GM21526 (cell line): Measurements from ENCODE around the gene DRAP1.

Source experiments
- ATAC-seq: cut with Tn5 transposase; IDR thresholded peaks from one replicate; pipeline ENCODE4 v1.9.1; 2021; ENCODE audit warnings: moderate library complexity; ENCODE audit not compliant: unreplicated experiment, low FRiP score

DRAP1 gene

DNA sequence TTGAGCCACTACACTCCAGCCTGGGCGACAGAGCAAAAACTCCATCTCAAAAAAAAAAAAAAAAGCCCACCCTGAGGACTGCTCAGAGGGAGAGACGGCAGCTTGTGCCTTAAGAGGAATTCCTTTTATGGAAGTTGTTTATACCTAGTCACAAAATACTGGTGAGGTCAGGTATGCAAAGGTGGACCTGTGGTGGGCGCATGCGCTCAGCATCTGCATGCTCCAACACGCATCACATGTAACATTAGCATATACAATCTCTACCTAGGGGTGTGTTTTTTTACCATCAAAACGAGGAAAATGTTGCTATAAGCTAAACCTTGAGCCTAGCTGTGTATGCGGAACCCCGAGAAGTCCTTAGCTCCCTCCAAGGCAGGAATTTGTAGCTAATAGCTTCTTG is 35.5 kb downstream of the DRAP1 start:
- ATAC-seq: no peak

DNA sequence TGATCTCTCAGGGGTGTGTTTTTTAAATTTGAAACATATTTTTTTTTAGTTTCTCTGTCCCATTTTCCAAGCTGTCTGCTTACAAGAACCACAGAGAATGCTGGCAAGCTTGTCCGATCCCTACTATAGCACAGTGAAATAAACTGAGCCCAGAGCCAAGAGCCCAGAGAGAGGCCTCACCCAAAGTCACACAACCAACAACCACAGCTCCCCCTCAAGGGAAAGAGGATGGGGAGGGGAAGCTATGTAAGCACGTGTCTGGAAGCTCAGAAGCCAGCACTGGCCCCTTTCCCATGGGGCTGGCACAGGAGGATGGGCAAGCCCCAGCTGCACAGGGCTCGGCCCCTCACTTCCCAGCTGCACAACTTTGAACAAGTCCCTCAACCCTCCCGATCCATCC is 39.1 kb downstream of the DRAP1 start:
- no peak for ATAC-seq

DNA sequence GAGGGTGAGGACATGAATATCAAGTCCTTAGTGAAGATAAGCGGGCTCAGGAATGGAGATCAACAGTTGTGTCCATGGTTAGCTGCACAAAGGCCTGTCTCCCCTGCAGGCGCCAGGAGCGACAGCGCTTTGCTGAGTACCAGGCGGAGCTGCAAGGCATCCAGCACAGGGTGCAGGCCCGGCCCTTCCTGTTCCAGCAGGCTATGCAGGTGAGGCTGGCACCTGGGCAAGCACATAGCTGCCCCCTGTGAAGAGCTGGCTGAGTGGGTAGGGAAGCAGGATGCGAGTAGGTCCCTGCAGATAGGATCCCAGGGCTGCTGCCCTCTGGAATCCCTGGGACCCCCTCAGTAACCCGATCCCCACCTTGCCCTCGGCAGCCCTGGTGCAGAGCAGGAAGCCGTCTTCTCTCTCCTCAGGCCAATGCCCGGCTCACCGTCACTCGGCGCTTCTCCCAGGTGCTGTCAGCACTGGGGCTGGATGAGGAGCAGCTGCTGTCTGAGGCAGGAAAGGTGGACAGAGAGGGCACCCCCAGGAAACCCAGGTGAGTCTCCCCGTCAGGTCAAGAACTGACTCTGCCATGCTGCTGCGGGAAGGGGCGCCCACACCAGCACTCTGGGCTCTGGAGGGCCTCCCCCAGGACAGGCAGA is 39.7 kb downstream of the DRAP1 start:
- no peak for ATAC-seq

DNA sequence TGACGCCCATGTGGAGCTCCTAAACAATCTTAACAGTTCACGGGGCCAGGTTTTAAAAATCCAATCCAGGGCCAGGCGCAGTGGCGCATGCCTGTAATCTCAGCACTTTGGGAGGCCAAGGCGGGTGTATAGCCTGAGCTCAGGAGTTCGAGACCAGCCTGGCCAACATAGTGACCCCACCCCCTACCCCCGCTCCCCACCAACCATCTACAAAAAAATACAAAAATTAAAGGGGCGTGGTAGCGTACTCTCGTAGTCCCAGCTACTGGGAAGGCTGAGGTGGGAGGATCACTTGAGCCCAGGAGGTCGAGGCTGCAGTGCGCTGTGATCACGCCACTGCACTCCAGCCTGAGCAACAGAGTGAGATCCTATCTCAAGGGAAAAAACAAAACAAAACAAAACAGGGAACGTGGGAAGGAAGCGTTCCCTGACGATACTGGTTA is 41.6 kb downstream of the DRAP1 start:
- no peak for ATAC-seq

DNA sequence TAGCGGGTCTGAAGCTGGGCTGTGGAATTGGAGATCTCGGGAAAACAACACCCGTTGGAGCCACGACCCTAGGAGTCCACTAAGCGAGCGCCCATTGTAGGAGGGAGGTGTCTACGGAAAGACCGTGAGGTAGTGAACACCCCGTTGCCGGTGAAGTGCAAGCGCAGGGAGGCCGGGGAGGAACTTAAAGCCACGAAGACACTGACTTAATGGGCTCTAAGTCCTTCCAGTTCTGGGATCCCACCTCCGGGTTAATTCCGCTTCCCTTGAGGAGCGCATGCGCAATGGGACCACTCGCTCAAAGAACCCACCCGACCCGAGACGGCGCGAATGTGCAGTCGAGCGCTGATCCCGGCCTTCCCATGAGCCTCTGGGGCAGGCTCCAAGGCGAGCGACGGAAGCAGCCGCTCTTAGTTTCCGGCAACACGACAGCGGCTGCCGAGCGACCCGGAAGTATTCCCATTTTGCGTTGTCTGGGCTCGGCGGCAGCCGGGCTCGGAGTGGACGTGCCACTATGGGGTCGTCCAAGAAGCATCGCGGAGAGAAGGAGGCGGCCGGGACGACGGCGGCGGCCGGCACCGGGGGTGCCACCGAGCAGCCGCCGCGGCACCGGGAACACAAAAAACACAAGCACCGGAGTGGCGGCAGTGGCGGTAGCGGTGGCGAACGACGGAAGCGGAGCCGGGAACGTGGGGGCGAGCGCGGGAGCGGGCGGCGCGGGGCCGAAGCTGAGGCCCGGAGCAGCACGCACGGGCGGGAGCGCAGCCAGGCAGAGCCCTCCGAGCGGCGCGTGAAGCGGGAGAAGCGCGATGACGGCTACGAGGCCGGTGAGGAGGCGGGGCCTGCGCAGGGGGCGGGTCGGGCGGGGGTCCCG is 42.3 kb downstream of the DRAP1 start, which contains the start of gene SART1:
Gene SART1 (plus strand): TSS at position 468 of the 874 bp plus-strand sequence. CDS start 47 bp downstream, at position 515.
- peak; percentile 53 for ATAC-seq

DNA sequence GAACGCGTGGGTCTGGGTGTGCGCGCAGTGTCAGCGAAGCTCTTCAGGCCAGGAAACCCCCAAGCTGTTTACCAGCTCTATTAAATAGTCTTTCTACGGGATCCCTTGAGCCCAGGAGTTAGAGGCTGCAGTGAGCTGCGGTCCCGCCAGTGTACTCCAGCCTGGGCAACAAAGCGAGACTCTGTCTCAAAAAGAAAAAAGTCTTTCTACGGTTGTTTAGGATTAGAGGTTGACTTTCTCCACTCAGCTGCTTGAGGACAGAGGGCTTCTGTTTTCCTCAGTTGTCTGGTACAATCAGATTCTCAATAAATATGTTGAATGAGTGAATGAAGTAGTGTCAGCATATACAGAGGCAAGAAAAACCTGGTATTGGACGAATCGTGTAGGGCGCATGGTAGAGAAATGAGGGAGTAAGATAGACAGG is 42.9 kb downstream of the DRAP1 start:
- no peak for ATAC-seq

DNA sequence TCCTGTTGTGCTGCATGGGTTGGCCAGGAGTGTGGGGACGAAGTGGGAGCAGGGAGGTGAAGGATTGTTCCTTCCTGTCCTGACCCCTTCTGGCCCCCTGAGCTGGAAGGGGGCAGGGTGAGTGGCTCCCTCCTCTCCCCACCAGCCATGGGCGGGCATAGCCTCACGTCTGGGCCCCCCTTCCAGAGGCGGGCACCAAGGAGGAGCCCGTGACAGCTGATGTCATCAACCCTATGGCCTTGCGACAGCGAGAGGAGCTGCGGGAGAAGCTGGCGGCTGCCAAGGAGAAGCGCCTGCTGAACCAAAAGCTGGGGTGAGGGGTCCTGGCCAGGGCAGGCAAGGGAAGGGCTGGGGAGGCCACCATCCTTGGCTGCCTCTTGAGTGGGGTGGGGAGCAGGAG is 45.7 kb downstream of the DRAP1 start:
- ATAC-seq: no peak

DNA sequence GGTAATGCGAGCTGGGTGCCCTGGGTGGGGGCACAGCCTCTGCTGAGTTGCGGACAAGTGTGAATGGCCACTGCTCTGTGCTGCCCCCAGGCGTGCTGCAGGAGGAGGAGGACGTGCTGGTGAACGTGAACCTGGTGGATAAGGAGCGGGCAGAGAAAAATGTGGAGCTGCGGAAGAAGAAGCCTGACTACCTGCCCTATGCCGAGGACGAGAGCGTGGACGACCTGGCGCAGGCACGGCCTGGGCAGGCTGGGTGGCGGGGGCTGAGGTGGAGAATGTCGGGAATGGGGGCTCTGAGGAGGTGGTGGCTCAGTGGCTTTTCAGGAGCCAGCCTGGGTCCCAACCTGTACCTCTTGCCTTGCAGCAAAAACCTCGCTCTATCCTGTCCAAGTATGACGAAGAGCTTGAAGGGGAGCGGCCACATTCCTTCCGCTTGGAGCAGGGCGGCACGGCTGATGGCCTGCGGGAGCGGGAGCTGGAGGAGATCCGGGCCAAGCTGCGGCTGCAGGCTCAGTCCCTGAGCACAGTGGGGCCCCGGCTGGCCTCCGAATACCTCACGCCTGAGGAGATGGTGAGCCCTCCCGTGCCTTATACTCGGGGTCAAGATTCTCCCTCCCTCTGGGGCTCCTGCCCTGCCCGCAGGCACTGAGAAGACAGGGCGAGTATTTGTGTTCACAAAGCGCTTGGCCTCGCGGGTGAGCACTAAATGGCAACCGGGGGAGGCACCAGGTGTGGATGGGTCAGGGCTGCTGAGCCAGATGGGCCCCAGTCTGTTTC is 46.9 kb downstream of the DRAP1 start:
- no peak for ATAC-seq

DNA sequence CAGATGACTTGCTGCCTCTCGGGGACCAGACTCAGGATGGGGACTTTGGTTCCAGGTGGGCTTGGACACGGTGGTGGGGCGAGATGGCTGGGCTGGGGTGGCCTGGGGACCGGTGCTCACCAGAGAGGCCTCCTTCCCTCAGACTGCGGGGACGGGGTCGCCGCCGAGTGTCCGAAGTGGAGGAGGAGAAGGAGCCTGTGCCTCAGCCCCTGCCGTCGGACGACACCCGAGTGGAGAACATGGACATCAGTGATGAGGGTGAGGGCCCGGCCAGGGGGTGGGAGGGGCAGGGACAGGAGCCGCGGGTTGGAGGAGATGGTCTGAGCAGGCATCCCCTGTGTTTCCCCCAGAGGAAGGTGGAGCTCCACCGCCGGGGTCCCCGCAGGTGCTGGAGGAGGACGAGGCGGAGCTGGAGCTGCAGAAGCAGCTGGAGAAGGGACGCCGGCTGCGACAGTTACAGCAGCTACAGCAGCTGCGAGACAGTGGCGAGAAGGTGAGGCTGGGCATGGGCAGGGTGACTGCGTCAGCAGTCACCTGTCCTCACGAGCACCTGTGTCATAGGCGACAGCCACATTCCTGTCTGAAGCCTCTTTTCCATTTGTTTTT is 48.2 kb downstream of the DRAP1 start:
- ATAC-seq: no peak

DNA sequence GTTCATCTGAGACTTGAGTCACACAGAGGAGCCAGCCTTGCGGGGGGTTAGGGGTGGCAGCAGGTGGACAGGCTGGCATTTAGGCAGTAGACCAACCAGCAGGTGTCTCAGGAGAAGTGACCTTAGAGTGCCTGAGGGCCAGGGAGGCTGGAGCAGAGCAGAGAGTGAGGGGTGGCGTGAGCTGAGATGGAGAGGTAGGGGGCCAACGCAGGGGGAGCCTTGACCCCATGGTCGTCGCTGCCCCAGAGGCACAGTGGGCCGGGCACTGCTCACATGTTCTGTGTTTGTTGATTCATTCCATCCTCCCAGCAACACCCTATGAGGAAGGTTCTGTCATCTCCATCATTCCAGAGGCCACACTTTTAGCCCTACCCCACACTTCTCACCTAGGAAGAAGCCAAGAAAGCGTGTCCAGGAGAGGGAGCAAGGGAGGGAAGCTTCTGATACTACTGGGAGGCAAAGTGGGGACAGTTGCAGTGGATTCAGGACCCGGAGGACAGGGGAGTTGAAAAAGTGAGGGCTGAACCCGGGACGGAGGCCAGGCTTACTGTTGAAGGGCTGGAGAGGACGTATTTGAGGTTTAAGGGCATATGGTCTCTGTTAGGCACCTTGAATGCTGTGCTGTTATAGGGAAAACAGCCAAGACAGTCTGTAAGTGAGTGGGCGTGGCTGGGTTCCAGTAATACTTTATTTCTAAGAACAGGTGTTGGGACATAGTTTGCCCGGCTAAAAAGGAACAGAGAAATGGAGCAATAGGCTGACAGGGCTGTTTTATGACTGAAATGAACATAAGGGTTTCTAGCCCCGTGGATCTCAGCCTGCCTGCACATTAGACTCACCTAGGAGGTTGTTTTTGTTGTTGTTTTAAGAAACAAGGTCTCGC is 49.6 kb downstream of the DRAP1 start:
- ATAC-seq: no peak
